HepG2 (cell line): ENCODE measurements around the gene DZIP1L.

Experiments used
- HMG20A ChIP-seq: IDR thresholded peaks from 2 replicates; pipeline ENCODE4 v1.6.1; 2016; ENCODE audit warnings: borderline replicate concordance
- MXD4 ChIP-seq: IDR thresholded peaks from 2 replicates; pipeline ENCODE4 v1.6.1; 2016; ENCODE audit warnings: mild to moderate bottlenecking, missing biosample characterization, missing genetic modification reagents
- MYNN ChIP-seq: sonication (generic); formaldehyde crosslinking; IDR thresholded peaks from 2 replicates; pipeline ENCODE4 v1.4.0; 2020; ENCODE audit warnings: mild to moderate bottlenecking, low read depth, missing genetic modification reagents
- POLR2AphosphoS5 ChIP-seq: IDR thresholded peaks from 2 replicates; pipeline ENCODE4 v1.6.1; 2012; ENCODE audit warnings: low read depth, low read length
- SNRNP70 ChIP-seq: fragments of 200-400 bp; formaldehyde crosslinking; IDR thresholded peaks from 2 replicates; pipeline ENCODE4 v1.6.1; 2017; ENCODE audit warnings: mild to moderate bottlenecking, low read depth, low read length, moderate library complexity
- ZNF224 ChIP-seq: sonication (generic); formaldehyde crosslinking; IDR thresholded peaks from 2 replicates; pipeline ENCODE4 v1.5.0; 2020; ENCODE audit warnings: mild to moderate bottlenecking, missing genetic modification reagents
- ZNF274 ChIP-seq: sonication (generic); formaldehyde crosslinking; IDR thresholded peaks from 2 replicates; pipeline ENCODE4 v1.5.1; 2020; ENCODE audit warnings: mild to moderate bottlenecking, missing genetic modification reagents
- TF ChIP-seq, protein P1 (sequence below): IDR thresholded peaks from 2 replicates; pipeline ENCODE4 v1.6.1; 2016; ENCODE audit warnings: low read depth
- TF ChIP-seq, protein P2 (sequence below): sonication (generic); formaldehyde crosslinking; IDR thresholded peaks from 2 replicates; pipeline ENCODE4 v1.4.0; 2020; ENCODE audit warnings: mild to moderate bottlenecking, missing genetic modification reagents
- TF ChIP-seq, protein P3 (sequence below): sonication (generic); formaldehyde crosslinking; IDR thresholded peaks from 2 replicates; pipeline ENCODE4 v1.4.0; 2020; ENCODE audit warnings: missing genetic modification reagents, mild to moderate bottlenecking, borderline replicate concordance
- TF ChIP-seq, protein P4 (sequence below): sonication (generic); formaldehyde crosslinking; IDR thresholded peaks from 2 replicates; pipeline ENCODE4 v1.5.0; 2020; ENCODE audit warnings: mild to moderate bottlenecking, missing genetic modification reagents, moderate library complexity
- TF ChIP-seq, protein P5 (sequence below): sonication (generic); formaldehyde crosslinking; IDR thresholded peaks from 2 replicates; pipeline ENCODE4 v1.8.1; 2023; ENCODE audit warnings: mild to moderate bottlenecking, inconsistent platforms, moderate library complexity, missing genetic modification reagents, borderline replicate concordance
- TF ChIP-seq, protein P6 (sequence below): sonication (generic); formaldehyde crosslinking; IDR thresholded peaks from one replicate; pipeline ENCODE4 v1.5.1; 2020; ENCODE audit warnings: mild to moderate bottlenecking, missing genetic modification reagents; ENCODE audit errors: not compliant biosample characterization
- TF ChIP-seq, protein P7 (sequence below): sonication (generic); formaldehyde crosslinking; IDR thresholded peaks from 2 replicates; pipeline ENCODE4 v1.8.0; 2022; ENCODE audit warnings: mild to moderate bottlenecking, missing genetic modification reagents, borderline replicate concordance

DNA sequence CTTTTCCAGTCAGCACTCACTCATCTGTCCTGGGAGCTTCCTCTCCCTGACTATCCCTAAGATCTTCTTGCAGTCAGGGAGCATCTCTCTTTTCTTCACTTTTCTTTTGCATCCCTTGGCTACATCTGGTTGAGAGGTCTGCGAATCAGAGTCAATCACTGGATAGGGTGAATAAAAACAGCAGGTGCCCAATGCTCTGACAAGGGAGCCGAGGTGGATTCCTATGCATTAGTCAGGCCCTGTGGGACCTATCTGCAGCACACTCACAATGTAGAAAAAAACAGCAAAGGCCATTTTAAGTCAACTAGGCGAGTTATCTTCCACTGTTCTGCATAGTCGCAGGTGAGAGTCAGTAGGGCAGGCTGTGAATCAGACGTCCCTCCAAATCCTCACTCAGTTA lies 35.5 kb downstream of the DZIP1L start:
- TF ChIP-seq MXD4 (CRISPR knock-in tag) (no peak), SNRNP70 (no peak), ZNF274 (no peak), ZNF224 (CRISPR knock-in tag) (no peak), MYNN (CRISPR knock-in tag) (no peak), POLR2AphosphoS5 (no peak), HMG20A (no peak)
- TF ChIP-seq, protein P1, sequence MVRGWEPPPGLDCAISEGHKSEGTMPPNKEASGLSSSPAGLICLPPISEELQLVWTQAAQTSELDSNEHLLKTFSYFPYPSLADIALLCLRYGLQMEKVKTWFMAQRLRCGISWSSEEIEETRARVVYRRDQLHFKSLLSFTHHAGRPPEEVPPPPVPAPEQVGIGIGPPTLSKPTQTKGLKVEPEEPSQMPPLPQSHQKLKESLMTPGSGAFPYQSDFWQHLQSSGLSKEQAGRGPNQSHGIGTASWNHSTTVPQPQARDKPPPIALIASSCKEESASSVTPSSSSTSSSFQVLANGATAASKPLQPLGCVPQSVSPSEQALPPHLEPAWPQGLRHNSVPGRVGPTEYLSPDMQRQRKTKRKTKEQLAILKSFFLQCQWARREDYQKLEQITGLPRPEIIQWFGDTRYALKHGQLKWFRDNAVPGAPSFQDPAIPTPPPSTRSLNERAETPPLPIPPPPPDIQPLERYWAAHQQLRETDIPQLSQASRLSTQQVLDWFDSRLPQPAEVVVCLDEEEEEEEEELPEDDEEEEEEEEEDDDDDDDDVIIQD (CRISPR knock-in tag) = no peak
- TF ChIP-seq, protein P2, sequence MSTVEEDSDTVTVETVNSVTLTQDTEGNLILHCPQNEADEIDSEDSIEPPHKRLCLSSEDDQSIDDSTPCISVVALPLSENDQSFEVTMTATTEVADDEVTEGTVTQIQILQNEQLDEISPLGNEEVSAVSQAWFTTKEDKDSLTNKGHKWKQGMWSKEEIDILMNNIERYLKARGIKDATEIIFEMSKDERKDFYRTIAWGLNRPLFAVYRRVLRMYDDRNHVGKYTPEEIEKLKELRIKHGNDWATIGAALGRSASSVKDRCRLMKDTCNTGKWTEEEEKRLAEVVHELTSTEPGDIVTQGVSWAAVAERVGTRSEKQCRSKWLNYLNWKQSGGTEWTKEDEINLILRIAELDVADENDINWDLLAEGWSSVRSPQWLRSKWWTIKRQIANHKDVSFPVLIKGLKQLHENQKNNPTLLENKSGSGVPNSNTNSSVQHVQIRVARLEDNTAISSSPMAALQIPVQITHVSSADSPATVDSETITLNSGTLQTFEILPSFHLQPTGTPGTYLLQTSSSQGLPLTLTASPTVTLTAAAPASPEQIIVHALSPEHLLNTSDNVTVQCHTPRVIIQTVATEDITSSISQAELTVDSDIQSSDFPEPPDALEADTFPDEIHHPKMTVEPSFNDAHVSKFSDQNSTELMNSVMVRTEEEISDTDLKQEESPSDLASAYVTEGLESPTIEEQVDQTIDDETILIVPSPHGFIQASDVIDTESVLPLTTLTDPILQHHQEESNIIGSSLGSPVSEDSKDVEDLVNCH (CRISPR knock-in tag) = no peak
- TF ChIP-seq, protein P3, sequence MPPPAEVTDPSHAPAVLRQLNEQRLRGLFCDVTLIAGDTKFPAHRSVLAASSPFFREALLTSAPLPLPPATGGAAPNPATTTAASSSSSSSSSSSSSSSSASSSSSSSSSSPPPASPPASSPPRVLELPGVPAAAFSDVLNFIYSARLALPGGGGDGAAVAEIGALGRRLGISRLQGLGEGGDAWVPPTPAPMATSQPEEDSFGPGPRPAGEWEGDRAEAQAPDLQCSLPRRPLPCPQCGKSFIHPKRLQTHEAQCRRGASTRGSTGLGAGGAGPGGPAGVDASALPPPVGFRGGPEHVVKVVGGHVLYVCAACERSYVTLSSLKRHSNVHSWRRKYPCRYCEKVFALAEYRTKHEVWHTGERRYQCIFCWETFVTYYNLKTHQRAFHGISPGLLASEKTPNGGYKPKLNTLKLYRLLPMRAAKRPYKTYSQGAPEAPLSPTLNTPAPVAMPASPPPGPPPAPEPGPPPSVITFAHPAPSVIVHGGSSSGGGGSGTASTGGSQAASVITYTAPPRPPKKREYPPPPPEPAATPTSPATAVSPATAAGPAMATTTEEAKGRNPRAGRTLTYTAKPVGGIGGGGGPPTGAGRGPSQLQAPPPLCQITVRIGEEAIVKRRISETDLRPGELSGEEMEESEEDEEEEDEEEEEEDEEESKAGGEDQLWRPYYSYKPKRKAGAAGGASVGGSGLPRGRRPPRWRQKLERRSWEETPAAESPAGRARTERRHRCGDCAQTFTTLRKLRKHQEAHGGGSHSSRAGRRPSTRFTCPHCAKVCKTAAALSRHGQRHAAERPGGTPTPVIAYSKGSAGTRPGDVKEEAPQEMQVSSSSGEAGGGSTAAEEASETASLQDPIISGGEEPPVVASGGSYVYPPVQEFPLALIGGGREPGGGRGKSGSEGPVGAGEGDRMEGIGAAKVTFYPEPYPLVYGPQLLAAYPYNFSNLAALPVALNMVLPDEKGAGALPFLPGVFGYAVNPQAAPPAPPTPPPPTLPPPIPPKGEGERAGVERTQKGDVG (CRISPR knock-in tag) = no peak
- TF ChIP-seq, protein P4, sequence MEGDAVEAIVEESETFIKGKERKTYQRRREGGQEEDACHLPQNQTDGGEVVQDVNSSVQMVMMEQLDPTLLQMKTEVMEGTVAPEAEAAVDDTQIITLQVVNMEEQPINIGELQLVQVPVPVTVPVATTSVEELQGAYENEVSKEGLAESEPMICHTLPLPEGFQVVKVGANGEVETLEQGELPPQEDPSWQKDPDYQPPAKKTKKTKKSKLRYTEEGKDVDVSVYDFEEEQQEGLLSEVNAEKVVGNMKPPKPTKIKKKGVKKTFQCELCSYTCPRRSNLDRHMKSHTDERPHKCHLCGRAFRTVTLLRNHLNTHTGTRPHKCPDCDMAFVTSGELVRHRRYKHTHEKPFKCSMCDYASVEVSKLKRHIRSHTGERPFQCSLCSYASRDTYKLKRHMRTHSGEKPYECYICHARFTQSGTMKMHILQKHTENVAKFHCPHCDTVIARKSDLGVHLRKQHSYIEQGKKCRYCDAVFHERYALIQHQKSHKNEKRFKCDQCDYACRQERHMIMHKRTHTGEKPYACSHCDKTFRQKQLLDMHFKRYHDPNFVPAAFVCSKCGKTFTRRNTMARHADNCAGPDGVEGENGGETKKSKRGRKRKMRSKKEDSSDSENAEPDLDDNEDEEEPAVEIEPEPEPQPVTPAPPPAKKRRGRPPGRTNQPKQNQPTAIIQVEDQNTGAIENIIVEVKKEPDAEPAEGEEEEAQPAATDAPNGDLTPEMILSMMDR (CRISPR knock-in tag) = no peak
- TF ChIP-seq, protein P5, sequence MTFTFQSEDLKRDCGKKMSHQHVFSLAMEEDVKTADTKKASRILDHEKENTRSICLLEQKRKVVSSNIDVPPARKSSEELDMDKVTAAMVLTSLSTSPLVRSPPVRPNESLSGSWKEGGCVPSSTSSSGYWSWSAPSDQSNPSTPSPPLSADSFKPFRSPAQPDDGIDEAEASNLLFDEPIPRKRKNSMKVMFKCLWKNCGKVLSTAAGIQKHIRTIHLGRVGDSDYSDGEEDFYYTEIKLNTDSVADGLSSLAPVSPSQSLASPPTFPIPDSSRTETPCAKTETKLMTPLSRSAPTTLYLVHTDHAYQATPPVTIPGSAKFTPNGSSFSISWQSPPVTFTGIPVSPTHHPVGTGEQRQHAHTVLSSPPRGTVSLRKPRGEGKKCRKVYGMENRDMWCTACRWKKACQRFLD (CRISPR knock-in tag) = no peak
- TF ChIP-seq, protein P6, sequence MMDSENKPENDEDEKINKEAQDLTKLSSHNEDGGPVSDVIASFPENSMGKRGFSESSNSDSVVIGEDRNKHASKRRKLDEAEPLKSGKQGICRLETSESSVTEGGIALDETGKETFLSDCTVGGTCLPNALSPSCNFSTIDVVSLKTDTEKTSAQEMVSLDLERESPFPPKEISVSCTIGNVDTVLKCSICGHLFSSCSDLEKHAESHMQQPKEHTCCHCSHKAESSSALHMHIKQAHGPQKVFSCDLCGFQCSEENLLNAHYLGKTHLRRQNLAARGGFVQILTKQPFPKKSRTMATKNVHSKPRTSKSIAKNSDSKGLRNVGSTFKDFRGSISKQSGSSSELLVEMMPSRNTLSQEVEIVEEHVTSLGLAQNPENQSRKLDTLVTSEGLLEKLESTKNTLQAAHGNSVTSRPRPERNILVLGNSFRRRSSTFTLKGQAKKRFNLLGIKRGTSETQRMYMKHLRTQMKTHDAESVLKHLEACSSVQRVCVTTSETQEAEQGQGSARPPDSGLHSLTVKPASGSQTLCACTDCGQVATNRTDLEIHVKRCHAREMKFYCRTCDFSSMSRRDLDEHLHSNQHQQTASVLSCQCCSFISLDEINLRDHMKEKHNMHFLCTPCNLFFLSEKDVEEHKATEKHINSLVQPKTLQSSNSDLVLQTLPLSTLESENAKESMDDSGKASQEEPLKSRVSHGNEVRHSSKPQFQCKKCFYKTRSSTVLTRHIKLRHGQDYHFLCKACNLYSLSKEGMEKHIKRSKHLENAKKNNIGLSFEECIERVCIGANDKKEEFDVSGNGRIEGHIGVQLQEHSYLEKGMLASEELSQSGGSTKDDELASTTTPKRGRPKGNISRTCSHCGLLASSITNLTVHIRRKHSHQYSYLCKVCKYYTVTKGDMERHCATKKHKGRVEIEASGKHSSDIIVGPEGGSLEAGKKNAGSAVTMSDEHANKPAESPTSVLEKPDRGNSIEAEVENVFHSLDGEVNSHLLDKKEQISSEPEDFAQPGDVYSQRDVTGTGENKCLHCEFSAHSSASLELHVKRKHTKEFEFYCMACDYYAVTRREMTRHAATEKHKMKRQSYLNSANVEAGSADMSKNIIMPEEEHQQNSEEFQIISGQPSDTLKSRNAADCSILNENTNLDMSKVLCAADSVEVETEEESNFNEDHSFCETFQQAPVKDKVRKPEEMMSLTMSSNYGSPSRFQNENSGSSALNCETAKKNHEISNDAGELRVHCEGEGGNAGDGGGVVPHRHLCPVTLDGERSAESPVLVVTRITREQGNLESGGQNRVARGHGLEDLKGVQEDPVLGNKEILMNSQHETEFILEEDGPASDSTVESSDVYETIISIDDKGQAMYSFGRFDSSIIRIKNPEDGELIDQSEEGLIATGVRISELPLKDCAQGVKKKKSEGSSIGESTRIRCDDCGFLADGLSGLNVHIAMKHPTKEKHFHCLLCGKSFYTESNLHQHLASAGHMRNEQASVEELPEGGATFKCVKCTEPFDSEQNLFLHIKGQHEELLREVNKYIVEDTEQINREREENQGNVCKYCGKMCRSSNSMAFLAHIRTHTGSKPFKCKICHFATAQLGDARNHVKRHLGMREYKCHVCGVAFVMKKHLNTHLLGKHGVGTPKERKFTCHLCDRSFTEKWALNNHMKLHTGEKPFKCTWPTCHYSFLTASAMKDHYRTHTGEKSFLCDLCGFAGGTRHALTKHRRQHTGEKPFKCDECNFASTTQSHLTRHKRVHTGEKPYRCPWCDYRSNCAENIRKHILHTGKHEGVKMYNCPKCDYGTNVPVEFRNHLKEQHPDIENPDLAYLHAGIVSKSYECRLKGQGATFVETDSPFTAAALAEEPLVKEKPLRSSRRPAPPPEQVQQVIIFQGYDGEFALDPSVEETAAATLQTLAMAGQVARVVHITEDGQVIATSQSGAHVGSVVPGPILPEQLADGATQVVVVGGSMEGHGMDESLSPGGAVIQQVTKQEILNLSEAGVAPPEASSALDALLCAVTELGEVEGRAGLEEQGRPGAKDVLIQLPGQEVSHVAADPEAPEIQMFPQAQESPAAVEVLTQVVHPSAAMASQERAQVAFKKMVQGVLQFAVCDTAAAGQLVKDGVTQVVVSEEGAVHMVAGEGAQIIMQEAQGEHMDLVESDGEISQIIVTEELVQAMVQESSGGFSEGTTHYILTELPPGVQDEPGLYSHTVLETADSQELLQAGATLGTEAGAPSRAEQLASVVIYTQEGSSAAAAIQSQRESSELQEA (CRISPR knock-in tag) = no peak
- TF ChIP-seq, protein P7, sequence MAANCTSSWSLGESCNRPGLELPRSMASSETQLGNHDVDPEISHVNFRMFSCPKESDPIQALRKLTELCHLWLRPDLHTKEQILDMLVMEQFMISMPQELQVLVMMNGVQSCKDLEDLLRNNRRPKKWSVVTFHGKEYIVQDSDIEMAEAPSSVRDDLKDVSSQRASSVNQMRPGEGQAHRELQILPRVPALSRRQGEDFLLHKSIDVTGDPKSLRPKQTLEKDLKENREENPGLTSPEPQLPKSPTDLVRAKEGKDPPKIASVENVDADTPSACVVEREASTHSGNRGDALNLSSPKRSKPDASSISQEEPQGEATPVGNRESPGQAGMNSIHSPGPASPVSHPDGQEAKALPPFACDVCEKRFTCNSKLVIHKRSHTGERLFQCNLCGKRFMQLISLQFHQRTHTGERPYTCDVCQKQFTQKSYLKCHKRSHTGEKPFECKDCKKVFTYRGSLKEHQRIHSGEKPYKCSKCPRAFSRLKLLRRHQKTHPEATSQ (CRISPR knock-in tag) = no peak
